Activated naive CD4-positive, alpha-beta T cell treated with Interleukin-2 at 50 U/mL for 16 hours (primary cell): Measurements from ENCODE around the gene ADAMTS20.
A peak's percentile ranks its signal among the peaks of the same experiment; 100 is the strongest.

Experiments
- DNase-seq: peaks from one replicate; pipeline ENCODE4 v3.0.0-alpha.2; 2020

Gene ADAMTS20

GRCh38 chr12:43482311-43483085 is 69.5 kb downstream of the ADAMTS20 start:
- no peak for DNase-seq

DNA sequence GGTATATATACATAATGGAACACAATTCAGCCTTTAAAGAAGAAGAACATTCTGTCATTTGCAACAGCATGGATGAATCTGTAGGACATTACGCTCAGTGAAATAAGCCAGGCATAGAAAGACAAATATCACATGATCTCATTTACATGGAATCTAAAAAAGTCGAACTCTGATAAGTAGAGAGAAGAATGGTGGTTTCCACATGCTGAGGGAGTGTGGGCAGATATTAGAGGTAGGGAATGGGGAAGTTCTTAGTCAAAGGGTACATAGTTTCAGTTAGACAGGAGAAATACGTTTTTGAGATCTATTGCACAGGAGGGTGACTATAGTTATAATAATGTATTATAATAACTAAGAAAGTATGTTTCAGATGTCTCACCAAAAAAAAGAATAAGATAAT is 71.4 kb downstream of the ADAMTS20 start:
- DNase-seq: no peak

DNA sequence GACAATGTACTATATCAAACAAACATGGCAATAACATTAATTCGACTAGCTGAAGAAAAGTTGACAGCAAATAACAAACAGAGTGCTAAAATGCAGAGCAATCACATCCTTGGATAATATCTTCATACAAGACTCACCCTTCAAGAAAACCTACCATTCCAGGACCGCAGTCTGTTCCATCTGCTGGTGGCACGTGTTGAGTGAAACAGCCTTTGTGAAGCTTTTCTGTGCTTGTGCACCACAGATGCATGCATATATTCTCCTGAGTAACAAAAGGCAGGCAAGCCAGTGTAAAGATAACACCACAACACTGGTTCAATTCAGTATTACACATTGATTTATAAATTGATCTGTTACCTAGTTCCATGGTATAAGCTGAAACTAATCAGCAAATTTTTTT is 89.3 kb downstream of the ADAMTS20 start:
- no peak for DNase-seq

- DNase-seq: no peak
Observed at GRCh38 chr12:43462080-43462479, 89.9 kb downstream of the ADAMTS20 start.

GRCh38 chr12:43459285-43459684 is 92.7 kb downstream of the ADAMTS20 start:
- DNase-seq: no peak

GRCh38 chr12:43453761-43454160 is 98.2 kb downstream of the ADAMTS20 start:
- DNase-seq: no peak

DNA sequence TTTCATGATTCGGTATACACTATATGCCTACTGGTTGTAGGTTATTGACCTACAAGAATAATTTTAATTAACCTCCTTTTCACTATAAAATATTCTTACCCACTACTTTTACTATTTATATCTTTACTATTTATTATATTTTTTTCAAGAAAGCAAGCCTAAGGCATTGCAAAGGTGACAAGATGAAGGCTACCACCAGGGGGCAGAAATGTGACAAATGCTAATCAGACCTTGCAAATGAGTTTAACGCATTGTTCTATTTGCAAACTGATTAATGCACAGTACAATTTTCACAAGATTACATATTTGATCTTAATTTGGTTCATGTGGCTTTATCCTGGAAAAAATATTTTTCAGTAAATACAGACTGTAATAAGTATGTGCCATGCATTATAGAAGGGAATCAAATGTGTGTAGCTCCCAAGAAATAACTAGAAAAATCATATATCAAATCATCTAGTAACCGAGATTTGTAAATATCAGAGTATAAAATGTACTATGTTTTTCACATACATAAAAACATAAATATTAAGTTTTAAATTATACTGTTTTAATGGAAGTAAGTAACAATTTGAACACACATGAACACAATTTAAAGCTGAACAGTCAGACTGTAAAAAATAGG is 107.0 kb downstream of the ADAMTS20 start:
- peak; percentile 41 for DNase-seq

DNA sequence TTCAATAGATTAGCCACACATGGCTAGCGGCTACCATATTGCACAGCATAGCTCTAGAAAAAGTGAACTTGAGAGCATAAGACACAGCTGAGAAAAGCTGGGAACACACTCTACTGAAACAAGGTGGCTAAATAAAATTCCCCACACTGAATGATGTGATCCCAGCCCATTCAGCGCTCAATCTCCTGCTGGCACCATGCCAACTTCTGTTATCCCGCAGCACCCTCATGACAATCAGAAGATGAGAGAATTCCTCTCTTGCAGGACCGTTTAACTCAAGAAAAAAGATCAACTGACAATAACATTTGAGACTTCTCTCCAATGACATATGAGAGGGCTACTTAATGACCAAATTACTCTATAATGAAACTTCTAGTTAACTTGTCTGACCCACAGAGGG is 115.4 kb downstream of the ADAMTS20 start:
- DNase-seq: no peak

GRCh38 chr12:43434614-43435013 is 117.4 kb downstream of the ADAMTS20 start:
- no peak for DNase-seq

DNA sequence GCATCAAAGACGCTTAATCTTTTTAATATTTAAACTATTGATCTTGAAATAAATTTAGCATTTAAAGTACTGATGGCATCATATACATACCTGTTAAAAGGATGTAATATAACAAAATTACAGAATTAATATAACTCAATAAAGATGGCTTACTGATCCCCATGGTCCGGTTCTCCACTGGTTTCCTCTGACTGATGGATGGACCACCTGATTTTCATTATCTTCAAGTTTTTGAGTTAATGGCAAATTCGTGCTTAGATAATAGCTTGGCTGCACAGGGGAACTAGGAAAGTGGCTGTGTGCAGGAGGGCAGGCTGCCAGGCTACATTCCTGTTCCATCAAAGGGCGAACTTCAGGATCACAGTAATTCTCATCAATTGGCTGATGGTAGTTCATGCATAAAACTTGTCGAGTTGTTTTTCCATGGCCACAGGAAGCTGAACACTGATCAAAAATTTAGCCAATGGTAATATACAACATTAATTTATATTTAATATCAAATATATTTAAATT is 123.9 kb downstream of the ADAMTS20 start:
- DNase-seq: no peak

- no peak for DNase-seq
Observed at GRCh38 chr12:43425361-43425760, 126.6 kb downstream of the ADAMTS20 start.

GRCh38 chr12:43416981-43417380 is 135.0 kb downstream of the ADAMTS20 start:
- no peak for DNase-seq

DNA sequence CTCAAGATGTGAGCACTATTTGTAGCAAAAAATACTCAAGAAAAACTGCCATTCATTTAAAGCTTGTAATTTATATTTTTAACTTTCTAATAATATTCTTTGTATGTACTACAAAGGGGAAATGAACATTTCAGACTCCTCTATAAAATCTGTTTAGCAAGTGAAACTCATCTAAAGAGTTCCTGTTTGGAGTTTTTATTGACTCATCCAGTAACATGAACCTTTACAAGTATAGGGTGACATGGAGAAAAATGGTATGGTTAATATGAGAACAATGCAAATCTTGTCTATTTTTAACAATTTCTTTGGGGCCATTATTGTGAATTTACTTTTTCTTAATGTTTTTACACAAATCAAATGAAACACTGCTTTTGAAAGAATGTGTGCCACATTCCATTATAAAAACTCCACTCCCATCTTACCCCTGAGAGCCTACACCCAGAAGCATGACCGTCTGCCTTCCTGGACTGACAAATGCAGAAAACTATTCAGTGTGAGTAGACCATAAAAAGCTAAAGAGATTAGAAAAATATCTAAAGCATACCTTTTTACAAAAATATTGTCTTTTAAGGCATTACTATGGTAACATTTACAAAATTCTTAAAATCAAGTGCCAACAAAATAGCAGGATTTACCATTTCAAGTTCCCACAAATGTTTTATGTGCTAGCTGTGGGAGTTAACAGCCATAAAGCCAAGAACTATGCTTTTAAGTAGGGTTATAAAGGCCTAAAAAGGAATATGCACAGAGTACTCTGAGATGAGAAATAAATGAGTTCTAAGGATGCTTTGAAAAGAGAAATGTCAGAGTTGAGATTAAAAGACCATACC is 144.0 kb downstream of the ADAMTS20 start:
- no peak for DNase-seq

DNA sequence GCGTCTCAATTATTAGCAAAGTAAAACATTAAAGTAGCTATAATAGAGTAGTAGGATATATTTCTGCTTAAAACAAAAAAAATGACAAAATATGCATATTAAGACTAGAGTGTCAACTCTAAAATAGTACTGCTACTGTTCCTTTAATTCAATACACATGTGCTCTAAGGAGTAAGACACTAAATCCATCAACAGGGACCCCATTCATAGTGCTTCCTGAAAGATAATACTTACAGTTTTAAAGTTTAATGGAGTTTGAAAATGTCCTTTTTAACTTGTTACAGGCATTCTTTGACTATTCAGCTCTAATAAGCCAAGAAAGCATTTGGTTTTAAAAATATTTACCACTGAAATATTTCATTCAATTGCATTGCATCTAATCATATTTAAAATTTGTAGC is 145.2 kb downstream of the ADAMTS20 start:
- DNase-seq: no peak

DNA sequence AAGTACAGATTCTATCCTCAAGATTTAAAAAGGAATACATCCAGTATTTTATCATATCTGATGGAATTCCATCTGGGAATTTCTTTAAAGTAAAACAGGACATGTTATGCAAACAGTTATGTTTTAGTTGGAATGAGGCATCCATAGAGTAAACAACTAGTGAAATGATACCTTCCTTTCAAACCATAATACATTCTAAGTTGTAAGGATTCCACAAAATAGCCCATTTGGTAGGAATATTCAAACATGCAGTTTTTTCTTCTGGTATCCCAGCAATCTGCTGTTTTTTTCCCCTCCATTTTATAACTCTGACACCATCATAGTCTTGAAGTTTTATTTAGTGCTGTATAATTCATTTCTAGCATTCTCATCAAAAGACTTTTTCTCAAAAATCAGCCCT is 149.6 kb downstream of the ADAMTS20 start:
- DNase-seq: no peak

DNA sequence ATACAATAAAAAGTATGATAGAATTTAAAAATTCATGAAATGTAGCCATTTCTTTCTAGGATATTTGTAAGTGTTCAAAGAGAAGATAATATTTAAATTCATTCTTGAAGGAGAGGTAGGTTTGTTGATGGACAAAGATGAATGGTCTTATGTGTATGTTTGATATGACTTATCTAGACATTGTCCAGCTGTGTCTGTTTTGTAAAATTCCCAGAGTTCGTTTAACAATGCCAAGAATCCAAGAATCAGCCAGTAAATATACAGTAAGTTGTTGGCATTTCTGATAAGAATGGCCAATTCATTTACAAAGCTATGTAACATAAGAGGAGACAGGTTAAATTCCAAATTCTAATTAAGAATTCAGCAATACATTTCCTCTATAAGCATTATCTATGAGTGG is 150.9 kb downstream of the ADAMTS20 start:
- no peak for DNase-seq

DNA sequence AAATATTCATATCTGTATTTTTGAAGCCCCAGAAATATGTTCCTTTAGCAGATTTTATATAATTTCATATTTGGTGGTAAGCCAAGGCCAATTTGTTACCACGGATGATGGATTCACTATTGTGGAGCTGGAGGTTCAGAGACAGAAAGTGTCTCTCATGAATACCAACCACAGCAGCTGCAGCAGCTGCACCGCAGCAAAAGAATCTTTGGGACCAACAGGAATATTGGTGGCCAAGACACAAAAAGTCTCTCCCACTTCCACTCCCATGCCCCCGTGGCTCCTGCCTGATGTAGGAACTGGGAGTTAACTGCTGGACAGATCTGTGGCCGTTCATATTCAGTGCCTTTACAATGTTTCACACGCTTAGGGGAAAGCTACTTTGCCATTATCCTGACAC is 155.3 kb downstream of the ADAMTS20 start:
- no peak for DNase-seq

- no peak for DNase-seq
Observed at GRCh38 chr12:43392116-43392515, 159.9 kb downstream of the ADAMTS20 start.

- no peak for DNase-seq
Observed at GRCh38 chr12:43381879-43382278, 170.1 kb downstream of the ADAMTS20 start.

DNA sequence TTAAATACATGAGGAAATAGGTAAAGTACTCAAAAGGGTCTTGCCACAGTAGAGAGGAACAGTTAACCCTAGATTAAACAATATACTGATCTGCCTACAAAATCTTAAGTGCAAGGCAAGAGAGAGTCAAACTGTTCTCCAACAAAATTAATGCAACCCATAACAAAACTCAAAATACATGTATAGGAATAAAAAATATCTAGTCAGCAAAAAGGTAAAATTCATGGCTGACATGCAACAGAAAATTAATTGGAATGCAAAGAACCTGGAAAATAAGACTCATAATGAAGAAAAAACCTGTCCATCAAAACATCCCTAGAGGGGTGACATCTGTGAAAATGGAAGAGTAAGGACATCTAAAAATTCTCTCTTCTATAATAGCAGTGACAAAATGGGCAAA is 173.6 kb downstream of the ADAMTS20 start:
- no peak for DNase-seq

DNA sequence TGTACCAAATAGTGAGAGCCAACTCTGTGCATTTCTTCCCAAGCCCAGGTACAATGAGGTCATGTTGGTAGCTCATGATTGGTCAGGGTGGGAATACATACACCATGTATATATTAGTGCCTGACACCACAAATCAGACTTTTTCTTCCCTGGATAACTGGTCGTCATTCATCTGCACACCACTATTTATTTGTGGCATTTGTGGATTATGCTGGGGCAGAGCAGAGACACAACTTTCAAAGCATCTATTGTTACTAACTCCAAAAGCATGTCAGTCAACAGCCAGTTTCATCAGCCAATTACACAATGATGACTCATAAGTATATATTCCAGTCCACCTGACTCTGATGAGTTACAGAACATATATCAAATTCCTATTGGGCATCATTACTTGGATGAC is 181.7 kb downstream of the ADAMTS20 start:
- no peak for DNase-seq

DNA sequence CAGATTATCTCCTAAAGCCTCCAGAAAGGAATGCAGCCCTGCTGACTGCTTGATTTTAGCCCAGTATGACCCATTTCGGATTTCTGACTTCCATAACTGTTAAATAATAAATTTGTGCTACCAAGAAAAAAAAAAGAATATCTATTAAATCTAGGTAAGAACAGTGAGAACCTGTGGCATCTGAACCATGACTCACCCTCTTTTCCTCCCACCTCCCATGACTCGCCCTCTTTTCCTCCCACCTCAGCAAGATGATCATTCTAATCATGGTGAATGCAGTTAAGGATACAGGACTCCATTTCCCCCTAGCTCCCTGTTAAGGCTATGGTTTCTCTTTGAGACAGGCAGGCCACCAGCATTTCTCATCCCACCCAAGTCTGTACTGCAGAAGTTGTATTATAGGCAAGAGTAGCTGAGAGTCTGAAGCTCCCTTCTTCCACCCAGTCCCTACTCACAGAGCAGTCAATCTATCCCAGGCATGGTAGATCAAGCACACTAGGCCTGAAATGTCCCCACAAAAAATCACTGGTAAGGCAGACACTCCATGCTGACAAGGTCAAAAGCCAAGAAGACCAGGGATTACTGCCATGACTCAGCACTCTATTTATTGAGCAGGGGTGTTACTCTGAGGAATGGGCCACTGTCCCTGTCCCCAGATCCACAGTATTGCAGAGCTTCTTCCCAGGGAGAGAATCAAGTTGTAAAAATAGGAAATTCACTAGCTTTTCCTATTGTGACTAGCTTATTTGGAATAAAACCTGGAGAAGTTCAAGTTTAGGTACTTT is 188.9 kb downstream of the ADAMTS20 start:
- no peak for DNase-seq
